Activated CD8-positive, alpha-beta memory T cell treated with anti-CD3 and anti-CD28 coated beads for 48 hours (primary cell): ENCODE measurements around the gene PRUNE2.
"Not testable (repeated sequence)": the region's sequence is repeated elsewhere in the genome, so short reads cannot be mapped to it uniquely, and the experiment has no call there.

ENCODE experiments used
- DNase-seq, 3 experiments: peaks; one replicate each; pipeline ENCODE4 v3.0.0-alpha.2; 2020; ENCODE audit warnings: low read depth in 2 of 3, low spot score in 2 of 3

Gene PRUNE2

GRCh38 chr9:76798527-76798926, 107.4 kb downstream of the PRUNE2 start:
- DNase-seq, result no peak

- DNase-seq, result no peak
Observed at GRCh38 chr9:76796296-76796695, 109.6 kb downstream of the PRUNE2 start.

- no peak for DNase-seq
Observed at GRCh38 chr9:76793784-76794431, 112.0 kb downstream of the PRUNE2 start.

GRCh38 chr9:76789840-76790239, 116.1 kb downstream of the PRUNE2 start:
- no peak for DNase-seq

GRCh38 chr9:76787677-76788076, 118.2 kb downstream of the PRUNE2 start:
- no peak for DNase-seq

- no peak for DNase-seq
Observed at GRCh38 chr9:76785501-76785900, 120.4 kb downstream of the PRUNE2 start.

GRCh38 chr9:76784881-76785280, 121.0 kb downstream of the PRUNE2 start:
- no peak for DNase-seq

GRCh38 chr9:76772686-76773445, 133.0 kb downstream of the PRUNE2 start:
- DNase-seq, result no peak

- no peak for DNase-seq
Observed at GRCh38 chr9:76766126-76766525, 139.8 kb downstream of the PRUNE2 start.

- no peak for DNase-seq
Observed at GRCh38 chr9:76764138-76764537, 141.8 kb downstream of the PRUNE2 start, which contains the start of gene PCA3. Gene PCA3, plus strand, starts transcription at chr9:76764438.

GRCh38 chr9:76761448-76761847, 144.5 kb downstream of the PRUNE2 start:
- DNase-seq, result no peak

GRCh38 chr9:76759732-76760131, 146.2 kb downstream of the PRUNE2 start:
- no peak for DNase-seq

- no peak for DNase-seq
Observed at GRCh38 chr9:76758476-76758875, 147.4 kb downstream of the PRUNE2 start.

GRCh38 chr9:76756941-76757673, 148.8 kb downstream of the PRUNE2 start:
- DNase-seq, result no peak

GRCh38 chr9:76756268-76756640, 149.7 kb downstream of the PRUNE2 start:
- DNase-seq, result no peak

- no peak for DNase-seq
Observed at GRCh38 chr9:76751001-76751400, 154.9 kb downstream of the PRUNE2 start.

GRCh38 chr9:76744336-76744735, 161.6 kb downstream of the PRUNE2 start:
- DNase-seq, result no peak

GRCh38 chr9:76743931-76744330, 162.0 kb downstream of the PRUNE2 start:
- DNase-seq, result no peak

GRCh38 chr9:76742890-76743289, 163.0 kb downstream of the PRUNE2 start:
- not testable (repeated sequence) for DNase-seq

- no peak for DNase-seq
Observed at GRCh38 chr9:76741524-76741923, 164.4 kb downstream of the PRUNE2 start.

- DNase-seq, result no peak
Observed at GRCh38 chr9:76738402-76738801, 167.5 kb downstream of the PRUNE2 start.
